HG03025 (cell line): ENCODE results near the gene ERC1.

Experiments
- ATAC-seq: cut with Tn5 transposase; IDR thresholded peaks from one replicate; pipeline ENCODE4 v1.9.1; 2021; ENCODE audit warnings: mild to moderate bottlenecking, moderate library complexity; ENCODE audit not compliant: unreplicated experiment, low FRiP score

Gene ERC1

GRCh38 chr12:1277905-1278304 is 286.9 kb downstream of the ERC1 start:
- ATAC-seq = no peak

GRCh38 chr12:1279050-1279449 is 288.0 kb downstream of the ERC1 start:
- ATAC-seq = no peak

- ATAC-seq = no peak
Measured at GRCh38 chr12:1280059-1280458, 289.0 kb downstream of the ERC1 start.

DNA sequence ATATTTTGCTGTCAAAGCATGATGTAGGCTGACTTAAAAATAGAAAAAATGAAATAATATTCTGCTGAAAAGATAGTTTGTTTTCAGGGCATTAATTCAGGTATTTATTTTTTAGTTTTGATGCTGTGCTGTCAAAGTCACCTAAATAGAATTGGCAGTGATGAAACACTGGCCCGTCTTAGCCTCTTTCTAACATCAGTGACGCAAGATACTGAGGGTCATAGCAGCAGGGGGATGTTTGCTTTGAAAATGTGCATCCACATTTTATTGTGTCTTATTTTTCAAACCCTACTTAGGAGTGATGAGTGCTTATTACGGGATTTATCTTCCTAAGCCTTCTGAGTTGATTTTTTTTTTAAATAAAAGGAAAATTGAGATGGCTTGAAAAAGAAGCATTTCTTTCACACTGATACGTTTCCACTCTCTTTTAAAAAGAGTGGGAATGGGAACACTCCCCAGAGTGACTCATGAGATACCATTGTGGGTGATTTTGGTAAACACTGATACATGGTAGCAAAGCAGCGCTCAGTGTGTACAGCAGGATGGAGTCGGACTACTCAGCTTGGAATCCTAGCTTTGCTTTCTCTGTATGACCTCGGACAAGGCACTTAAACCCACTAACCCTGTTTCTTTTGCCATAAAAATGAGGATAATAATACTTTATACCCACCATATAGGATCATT is 290.8 kb downstream of the ERC1 start:
- no peak for ATAC-seq

DNA sequence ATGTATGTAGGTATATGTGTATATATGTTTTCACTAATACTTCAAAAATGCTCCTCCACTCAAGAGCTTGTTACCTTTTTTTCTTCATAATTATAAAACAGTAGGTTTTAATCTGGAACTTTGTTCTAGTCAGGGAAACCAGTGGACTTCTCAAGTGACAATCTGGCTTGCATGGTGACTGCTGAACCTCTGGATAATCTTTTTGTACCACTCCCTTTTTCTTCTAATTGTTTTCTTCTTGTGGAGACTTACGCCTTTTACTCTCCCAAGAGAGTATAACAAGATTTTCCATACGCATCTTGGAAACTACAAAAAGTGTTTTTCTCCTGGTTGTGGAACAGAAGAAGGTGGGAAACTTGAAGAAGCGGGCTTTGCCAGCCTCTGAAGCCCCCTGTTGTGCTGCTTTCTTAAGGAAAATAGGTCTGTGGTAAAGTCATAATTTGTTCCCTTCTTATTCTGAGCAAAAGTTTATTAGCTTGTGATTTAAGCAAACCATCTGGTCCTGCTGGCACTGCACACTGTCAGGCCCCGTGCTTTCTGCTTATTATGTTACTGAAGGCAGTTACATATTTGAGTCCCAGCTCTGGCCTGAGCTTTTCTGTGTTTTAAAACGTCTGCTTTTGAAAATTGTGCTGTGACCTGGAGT is 291.8 kb downstream of the ERC1 start:
- no peak for ATAC-seq

DNA sequence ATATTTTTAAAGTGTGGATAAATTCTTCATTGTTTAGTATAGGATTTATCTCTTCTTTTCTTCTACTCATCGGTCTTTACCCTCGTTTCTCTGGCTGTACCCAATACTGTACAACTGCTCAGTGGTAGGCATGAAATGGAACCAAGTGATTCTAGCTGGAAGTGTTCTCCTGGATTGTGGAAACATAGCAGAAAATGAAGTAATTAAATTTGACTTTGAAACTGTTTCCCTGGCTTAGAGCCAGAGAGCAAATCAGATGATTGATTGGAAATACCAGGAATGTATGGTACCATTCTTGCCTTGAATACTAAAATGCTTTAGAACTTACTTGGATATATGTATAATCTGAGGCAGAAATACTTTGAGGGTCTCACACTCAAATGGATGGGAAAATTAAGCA is 292.3 kb downstream of the ERC1 start:
- ATAC-seq = no peak

DNA sequence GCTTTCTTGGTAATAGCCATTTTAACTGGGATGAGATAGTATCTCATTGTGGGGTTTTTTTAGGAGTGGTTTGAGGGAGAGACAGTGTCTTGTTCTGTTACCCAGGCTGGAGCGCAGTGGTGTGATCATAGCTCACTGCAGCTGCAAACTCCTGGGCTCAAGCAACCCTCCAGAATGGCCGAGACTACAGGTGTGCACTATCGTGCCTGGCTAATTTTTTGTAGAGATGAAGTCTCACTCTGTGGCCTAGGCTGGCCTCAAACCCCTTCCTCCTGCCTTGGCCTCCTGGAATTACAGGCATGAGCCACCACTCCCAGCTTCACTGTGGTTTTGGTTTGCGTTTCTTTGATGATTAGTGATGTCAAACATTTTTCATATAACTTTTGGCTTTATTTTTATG is 293.6 kb downstream of the ERC1 start:
- ATAC-seq = no peak

DNA sequence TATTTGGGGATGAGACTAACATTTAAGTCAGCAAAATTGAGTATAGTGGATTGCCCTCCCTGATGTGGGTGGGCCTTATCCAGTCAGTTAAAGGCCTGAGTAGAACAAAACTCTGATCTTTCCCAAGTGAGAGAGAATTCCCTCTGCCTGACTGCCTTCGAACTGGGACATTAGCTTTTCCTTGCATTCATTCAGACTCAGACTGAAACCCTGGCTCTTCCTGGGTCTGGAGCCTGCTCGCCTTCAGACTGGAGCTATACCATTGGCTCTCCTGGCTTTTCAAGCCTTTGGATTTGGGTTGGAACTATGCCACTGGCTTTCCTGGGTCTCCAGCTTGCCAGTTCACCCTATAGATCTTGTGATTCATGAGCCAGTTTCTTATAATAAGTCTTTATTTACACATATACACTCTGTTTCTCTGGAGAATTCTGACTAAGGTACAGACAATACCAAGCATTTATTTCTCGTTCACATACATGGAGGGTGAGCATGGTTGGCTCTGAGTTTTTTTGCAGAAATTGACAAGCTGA is 296.5 kb downstream of the ERC1 start:
- ATAC-seq = no peak

GRCh38 chr12:1288333-1288732 is 297.3 kb downstream of the ERC1 start:
- ATAC-seq = no peak

- ATAC-seq = no peak
Measured at GRCh38 chr12:1289371-1290155, 298.5 kb downstream of the ERC1 start.

- no peak for ATAC-seq
Measured at GRCh38 chr12:1290716-1291115, 299.7 kb downstream of the ERC1 start.

- no peak for ATAC-seq
Measured at GRCh38 chr12:1291601-1292332, 300.7 kb downstream of the ERC1 start.

DNA sequence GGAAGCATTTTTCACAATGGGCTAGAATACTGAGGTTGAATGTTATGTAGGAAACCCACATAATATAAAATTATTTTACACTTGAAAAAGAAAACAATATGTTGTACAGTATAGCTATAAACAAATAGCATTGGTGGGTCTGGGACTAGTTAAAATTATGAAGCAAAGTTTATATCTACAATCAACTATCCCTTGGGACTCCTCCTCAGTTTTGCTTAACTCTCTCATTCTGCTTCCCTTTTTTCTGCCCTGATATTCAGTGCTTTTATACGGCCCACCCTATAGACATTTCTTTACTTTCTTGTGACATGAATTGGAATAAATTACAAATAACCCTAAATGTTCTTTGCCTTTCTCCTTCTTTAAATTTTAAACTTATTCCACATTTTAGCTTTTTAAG is 302.9 kb downstream of the ERC1 start:
- ATAC-seq = no peak

DNA sequence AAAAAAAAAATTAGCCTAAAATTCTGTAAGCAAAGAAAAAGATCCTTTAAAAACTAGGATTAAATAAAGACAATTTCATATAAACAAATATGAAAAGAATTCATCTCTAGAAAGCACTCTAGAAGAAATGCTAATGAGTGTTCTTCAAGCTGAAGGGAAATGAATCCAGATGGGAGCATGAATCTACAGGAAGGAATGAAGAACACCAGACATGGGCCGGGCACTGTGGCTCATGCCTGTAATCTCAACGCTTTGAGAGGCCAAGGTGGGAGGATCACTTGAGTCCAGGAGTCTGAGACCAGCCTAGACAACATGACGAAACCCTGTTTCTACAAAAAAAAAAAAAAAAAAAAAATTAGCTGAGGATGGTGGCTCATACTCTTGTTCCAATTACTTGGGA is 306.2 kb downstream of the ERC1 start:
- no peak for ATAC-seq

DNA sequence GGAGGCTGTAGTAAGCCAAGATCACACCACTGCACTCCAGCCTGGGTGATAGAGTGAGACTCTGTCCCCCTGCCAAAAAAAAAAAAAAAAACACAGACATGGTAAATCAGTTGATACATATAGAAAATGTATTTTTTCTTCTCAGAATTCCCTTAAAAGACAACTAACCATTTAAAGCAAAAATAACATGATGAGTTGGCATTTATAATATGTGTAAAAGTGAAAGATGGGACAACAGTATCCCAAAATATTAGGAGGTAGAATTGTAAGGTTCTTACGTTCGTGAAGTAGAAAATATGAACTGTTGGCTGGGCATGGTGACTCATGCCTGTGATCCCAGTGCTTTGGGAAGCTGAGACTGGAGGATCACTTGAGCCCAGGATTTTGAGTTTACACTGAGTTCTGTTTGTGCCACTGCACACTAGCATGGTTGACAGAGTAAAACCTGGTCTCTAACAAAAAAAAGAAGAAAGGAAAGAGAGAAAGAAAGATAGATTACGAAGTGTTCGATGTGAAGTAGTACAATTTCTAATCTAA is 306.7 kb downstream of the ERC1 start:
- no peak for ATAC-seq

DNA sequence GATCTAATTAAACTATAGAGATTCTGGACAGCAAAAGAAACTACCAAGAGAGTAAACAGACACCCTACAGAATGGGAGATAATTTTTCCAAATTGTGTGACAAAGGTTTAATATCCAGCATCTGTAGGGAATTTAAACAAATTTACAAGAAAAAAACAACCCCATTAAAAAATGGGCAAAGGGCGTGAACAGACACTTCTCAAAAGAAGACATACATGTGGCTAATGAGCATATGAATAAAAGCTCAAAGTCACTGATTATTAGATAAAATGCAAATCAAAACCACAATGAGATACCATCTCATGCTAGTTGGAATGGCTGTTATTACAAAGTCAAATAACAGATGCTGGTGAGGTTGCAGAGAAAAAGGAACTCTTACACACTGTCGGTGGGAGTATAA is 309.4 kb downstream of the ERC1 start:
- no peak for ATAC-seq

- ATAC-seq = no peak
Measured at GRCh38 chr12:1302201-1302870, 311.3 kb downstream of the ERC1 start.

DNA sequence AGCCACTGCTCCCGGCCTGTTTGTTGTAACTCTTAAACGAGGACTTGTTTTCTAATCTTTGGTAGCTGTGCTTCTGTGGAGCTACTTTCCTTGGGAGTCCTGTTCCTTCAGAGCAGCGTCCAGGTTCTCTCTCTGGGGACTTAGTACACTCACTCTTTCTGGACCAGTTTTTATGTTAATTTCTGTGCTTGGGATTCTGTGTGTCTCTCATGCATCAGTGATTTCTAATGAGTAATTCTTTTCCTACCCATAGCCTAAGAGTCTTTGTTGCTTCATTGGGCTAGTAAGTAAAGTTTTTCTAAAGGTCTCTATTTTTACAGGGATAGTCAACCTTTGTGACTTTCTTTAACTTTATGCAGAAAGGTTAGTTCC is 314.0 kb downstream of the ERC1 start:
- no peak for ATAC-seq

DNA sequence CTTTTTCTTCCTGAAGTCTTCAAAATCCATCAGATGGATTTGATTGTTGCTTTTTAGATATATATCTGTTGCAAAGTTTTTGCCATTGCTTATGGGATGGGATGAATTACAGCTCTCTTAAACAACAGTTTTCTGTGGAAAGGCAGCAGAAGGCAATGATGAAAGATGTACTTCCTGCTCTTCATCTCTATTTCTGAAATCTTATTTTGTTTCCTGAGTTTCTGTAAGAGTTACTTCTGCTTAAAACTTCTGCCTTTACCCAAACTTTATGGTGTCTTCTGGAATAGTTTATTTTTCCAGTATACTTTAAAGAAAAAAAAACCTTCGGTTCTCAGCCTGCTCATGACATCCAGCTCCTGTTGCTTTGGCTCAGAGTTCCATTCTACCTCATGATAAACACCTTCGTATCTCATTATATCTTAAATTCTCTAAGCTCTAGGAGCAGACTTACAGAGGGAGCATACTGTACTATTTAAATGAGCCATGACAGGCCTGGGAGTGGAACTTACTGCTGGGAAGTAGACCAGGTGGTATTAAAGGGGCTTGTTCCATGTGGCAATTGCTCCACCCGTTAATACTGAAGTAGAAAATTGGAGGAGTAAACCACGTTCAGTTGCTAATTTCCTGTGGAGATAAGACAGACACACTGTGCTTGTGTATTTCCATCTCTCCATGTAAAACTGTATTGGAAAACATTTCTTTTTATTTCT is 314.9 kb downstream of the ERC1 start:
- no peak for ATAC-seq
